Vagina (tissue), 2 donors: Measurements from ENCODE around the gene B3GALNT1. TPM values are rescaled to one million over a fixed set of nuclear protein-coding genes. Genes with fewer than 3 reads are reported as not detected.

ENCODE experiments used
- DNase-seq, 2 donors: peaks; one replicate each; pipeline ENCODE4 v3.0.0-alpha.2; 2017; ENCODE audit errors: extremely low spot score in 2 of 2
- H3K27ac ChIP-seq: fragments of 200-600 bp; sonication (generic); one replicate; pipeline ENCODE4 v1.5.1; 2019
- H3K27me3 ChIP-seq: fragments of 200-600 bp; sonication (generic); one replicate; pipeline ENCODE4 v1.5.1; 2019
- H3K36me3 ChIP-seq, 2 donors: fragments of 200-600 bp; sonication (generic); one replicate each; pipeline ENCODE4 v1.5.1; 2017 to 2019
- H3K4me1 ChIP-seq: fragments of 200-600 bp; sonication (generic); one replicate; pipeline ENCODE4 v1.5.1; 2019
- H3K4me3 ChIP-seq, 2 donors: fragments of 200-600 bp; sonication (generic); 1 replicate in 1 of 2; 2 replicates in 1 of 2; pipeline ENCODE4 v1.5.1; 2016 to 2019
- H3K9me3 ChIP-seq: fragments of 200-600 bp; sonication (generic); one replicate; pipeline ENCODE4 v1.5.1; 2019
- POLR2A ChIP-seq, 2 donors: fragments of 450-650 bp; IDR thresholded peaks; one replicate each; pipeline ENCODE4 v1.6.1; 2017; ENCODE audit warnings: antibody characterized with exemption in 2 of 2, mild to moderate bottlenecking in 2 of 2, moderate library complexity in 2 of 2
- POLR2AphosphoS5 ChIP-seq, 2 donors: sonication (generic); formaldehyde crosslinking; IDR thresholded peaks; one replicate each; pipeline ENCODE4 v1.9.0; 2017; ENCODE audit warnings: antibody characterized with exemption in 2 of 2, mild to moderate bottlenecking in 2 of 2, low read depth in 1 of 2; ENCODE audit not compliant: insufficient read depth in 1 of 2
- intact Hi-C: fragments of 100-400 bp; cut with DNase I; formaldehyde crosslinking; loops from one replicate; pipeline ENCODE4 v1.15.1; 2023
- total RNA-seq: library from RNA; depleted of rRNA; stranded (reverse); fragments of >200 nt; gene quantifications from one replicate; pipeline ENCODE4 v1.2.3, GENCODE V29; 2016
- TF ChIP-seq, protein P1 (sequence below), 3 experiments: fragments of 450-650 bp in 2 of 3; fragments of 200-600 bp in 1 of 3; sonication (generic) in 1 of 3; IDR thresholded peaks; one replicate each; pipeline ENCODE4 v1.5.1; 2017 to 2019; ENCODE audit warnings: antibody characterized with exemption in 3 of 3, mild to moderate bottlenecking in 2 of 3, moderate library complexity in 2 of 3

Gene B3GALNT1
- total RNA-seq, 1 donor from 2014 or later, result 4.9 TPM

DNA sequence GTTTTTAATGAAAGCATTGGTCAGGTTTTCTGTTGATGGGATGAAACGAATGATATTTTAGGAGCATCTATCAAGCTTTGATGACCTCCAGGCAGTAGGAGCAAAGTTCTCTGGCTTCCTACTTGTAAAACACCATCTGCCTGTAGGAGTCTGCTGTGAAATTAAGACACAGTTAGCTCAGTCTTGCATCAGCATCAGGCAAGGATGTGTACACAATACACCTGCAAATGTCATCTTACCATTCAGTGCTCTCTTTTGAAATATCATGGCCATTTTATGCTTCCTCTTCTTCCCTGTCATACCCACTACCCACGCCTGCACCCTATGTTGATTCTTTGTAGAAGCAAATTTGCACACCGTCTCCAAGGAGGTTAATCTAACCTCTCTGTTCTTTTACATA, 38.2 kb downstream of the B3GALNT1 start:
- DNase-seq, result no peak
- Histone ChIP-seq H3K27ac (no peak overlapping the region), H3K27me3 (no peaks in the 10 kb centered on the region), H3K4me1 (peaks cover 10% of the 10 kb centered on the region), H3K36me3 (no peaks in the 10 kb centered on the region), H3K4me3 (no peak overlapping the region), H3K9me3 (no peaks in the 10 kb centered on the region)
- intact Hi-C loops, result no loop called here
- no peak for TF ChIP-seq POLR2AphosphoS5 (IDR thresholded peaks at IDR 0.05; ENCODE audit: insufficient read depth in 1 of 2, low read depth in 1 of 2)
- TF ChIP-seq POLR2A (IDR thresholded peaks at IDR 0.05), result no peak
- TF ChIP-seq, protein P1, sequence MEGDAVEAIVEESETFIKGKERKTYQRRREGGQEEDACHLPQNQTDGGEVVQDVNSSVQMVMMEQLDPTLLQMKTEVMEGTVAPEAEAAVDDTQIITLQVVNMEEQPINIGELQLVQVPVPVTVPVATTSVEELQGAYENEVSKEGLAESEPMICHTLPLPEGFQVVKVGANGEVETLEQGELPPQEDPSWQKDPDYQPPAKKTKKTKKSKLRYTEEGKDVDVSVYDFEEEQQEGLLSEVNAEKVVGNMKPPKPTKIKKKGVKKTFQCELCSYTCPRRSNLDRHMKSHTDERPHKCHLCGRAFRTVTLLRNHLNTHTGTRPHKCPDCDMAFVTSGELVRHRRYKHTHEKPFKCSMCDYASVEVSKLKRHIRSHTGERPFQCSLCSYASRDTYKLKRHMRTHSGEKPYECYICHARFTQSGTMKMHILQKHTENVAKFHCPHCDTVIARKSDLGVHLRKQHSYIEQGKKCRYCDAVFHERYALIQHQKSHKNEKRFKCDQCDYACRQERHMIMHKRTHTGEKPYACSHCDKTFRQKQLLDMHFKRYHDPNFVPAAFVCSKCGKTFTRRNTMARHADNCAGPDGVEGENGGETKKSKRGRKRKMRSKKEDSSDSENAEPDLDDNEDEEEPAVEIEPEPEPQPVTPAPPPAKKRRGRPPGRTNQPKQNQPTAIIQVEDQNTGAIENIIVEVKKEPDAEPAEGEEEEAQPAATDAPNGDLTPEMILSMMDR (IDR thresholded peaks at IDR 0.05), result no peak

DNA sequence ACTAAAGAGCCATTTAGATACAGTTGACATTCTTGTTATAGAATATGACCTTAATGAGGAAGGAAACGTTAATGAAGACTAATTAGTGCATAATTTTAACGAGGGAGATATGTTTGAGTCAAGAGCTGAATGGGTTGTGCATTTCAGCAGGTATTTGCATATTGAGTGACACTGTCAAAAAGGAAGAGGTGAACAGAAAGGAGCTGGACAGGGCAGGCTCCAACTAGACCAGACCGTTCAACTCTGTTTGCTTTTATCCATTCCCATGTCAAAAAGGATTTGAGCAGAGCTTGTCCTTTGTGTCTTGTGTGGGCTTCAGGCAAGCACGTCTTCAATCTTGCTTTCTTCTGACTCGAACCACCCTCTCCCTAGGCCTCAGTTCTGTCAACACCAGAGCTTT, 40.7 kb downstream of the B3GALNT1 start:
- Histone ChIP-seq H3K4me3 (no peak overlapping the region), H3K9me3 (no peaks in the 10 kb centered on the region), H3K36me3 (no peaks in the 10 kb centered on the region), H3K27me3 (no peaks in the 10 kb centered on the region), H3K27ac (no peak overlapping the region), H3K4me1 (no peaks in the 10 kb centered on the region)
- TF ChIP-seq, protein P1 (IDR thresholded peaks at IDR 0.05), result no peak
- TF ChIP-seq POLR2AphosphoS5 (IDR thresholded peaks at IDR 0.05; ENCODE audit: insufficient read depth in 1 of 2, low read depth in 1 of 2) (no peak), POLR2A (IDR thresholded peaks at IDR 0.05) (no peak)
- DNase-seq, result no peak
- intact Hi-C loops, result no loop called here

DNA sequence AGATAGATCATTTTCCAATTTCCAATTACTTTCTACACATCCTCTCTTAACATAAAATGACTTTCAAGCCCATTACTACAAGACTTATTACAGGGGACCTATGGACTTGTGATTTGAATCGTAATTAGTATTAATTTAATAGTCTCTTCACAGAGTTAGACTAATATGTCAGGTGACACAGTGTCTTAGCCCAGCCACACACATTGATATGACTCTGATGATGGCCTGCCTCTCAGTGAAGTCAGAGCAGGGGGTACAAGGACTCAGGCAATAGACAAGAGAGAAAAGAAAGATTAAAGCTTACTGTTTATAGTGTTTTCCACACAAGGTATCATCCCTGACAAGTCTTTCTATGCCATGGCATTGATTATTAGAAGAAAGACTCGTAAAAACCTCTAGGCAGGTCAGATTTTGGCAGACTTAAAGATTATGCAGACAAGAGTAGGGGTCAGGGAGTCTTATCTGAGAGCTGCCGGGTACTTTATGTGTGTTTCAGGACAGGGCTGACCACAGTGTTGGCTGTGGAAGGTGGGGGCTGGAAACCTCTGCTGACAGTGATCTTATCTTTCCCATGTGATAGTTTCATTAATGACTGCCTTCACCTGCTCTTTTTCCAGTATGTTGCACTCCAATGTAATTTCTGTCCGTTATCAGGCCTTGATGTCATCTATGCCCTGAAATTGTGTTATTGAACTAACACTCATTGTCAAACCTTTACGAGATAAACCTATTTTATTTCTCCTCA, 50.1 kb downstream of the B3GALNT1 start:
- no peaks in the 10 kb centered on the region for H3K36me3 ChIP-seq
- intact Hi-C loops, result loop anchor here (5.0 kb wide), 1 partner anchor 947 kb away; no protein-coding TSS in a partner anchor
- H3K9me3 ChIP-seq, result no peaks in the 10 kb centered on the region
- no peak overlapping the region for H3K27ac ChIP-seq
- no peaks in the 10 kb centered on the region for H3K27me3 ChIP-seq
- no peak for TF ChIP-seq POLR2A (IDR thresholded peaks at IDR 0.05)
- TF ChIP-seq, protein P1 (IDR thresholded peaks at IDR 0.05), result no peak
- TF ChIP-seq POLR2AphosphoS5 (IDR thresholded peaks at IDR 0.05; ENCODE audit: insufficient read depth in 1 of 2, low read depth in 1 of 2), result no peak
- no peak overlapping the region for H3K4me3 ChIP-seq
- no peak for DNase-seq
- H3K4me1 ChIP-seq, result no peaks in the 10 kb centered on the region

DNA sequence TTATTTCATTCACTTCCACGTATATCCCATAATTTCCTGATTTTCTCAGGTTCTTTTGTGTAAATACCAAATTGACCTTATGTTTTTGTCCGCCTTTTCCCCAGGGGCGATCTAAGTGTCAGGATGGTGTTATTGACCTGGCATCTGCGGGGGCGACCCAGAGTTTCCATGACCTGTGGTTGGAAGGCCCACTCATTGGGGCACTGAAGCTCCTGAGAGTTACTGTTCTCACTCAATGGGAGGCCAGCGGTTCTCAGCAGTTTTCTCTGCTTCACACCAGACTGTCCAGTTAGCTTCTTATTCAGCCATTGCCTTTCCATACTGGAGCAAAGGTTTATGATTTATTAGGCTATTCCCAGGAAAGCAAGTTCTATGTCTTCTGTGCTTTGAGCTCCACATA, 53.3 kb downstream of the B3GALNT1 start:
- Histone ChIP-seq H3K4me1 (no peaks in the 10 kb centered on the region), H3K36me3 (no peaks in the 10 kb centered on the region), H3K4me3 (no peak overlapping the region), H3K27ac (no peak overlapping the region), H3K27me3 (no peaks in the 10 kb centered on the region), H3K9me3 (no peaks in the 10 kb centered on the region)
- intact Hi-C loops, result no loop called here
- DNase-seq, result no peak
- TF ChIP-seq POLR2AphosphoS5 (IDR thresholded peaks at IDR 0.05; ENCODE audit: insufficient read depth in 1 of 2, low read depth in 1 of 2), result no peak

DNA sequence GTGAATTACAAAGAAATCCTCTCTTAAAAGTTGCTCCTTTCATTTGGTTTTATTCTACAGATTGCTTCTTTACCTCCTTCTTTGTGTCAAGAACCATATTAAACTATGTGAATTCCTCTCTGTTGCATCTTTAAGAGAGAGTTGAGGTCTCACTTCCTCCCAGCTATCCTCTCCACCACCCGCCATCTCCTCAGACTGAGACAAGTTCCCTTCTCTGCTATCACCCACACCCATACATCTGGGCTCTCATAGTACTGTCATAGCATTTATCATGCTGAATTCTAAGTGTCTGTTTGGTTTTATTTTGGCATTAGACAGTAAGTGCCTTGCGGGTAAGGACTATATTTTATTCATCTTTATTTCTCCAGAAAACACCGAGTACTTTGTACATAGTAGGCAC, 54.2 kb downstream of the B3GALNT1 start:
- Histone ChIP-seq H3K27me3 (no peaks in the 10 kb centered on the region), H3K36me3 (no peaks in the 10 kb centered on the region), H3K27ac (no peak overlapping the region), H3K4me3 (no peak overlapping the region), H3K9me3 (no peaks in the 10 kb centered on the region), H3K4me1 (no peaks in the 10 kb centered on the region)
- intact Hi-C loops, result no loop called here
- TF ChIP-seq POLR2AphosphoS5 (IDR thresholded peaks at IDR 0.05; ENCODE audit: insufficient read depth in 1 of 2, low read depth in 1 of 2) (no peak), POLR2A (IDR thresholded peaks at IDR 0.05) (no peak)
- TF ChIP-seq, protein P1 (IDR thresholded peaks at IDR 0.05), result no peak
- DNase-seq, result no peak
